NCI-H2196 (cell line): ENCODE measurements around the gene MCF2L.
A peak's percentile ranks its signal among the peaks of the same experiment; 100 is the strongest.

ENCODE experiments used
- DNase-seq: peaks from one replicate; lab custom pipeline; 2025; ENCODE audit not compliant: unreplicated experiment; lab: John Stamatoyannopoulos, UW

The MCF2L gene

DNA sequence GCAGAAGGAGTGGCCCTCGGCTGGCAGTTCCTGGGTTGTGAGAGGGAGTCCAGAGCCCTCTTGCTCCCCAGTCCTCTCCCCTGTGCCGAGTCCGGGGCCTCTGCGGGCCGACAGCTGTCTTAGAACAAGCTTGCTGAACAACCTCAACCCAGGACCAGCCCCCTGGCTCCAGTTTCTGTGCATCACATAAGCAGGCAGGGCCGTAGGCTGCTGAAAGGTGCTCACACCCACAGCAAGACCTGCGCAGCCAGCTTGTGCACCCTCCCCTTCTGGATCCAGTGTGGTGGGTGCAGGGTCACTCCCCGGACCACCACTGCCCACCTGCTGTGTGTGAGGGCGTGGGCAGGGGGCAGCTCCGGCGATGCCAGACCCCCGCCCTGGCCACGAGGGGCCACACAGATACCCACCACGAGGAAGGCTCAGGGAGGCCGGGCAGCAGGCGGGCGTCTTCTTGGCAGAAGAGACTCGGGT is 111.4 kb downstream of the MCF2L start:
- no peak for DNase-seq

DNA sequence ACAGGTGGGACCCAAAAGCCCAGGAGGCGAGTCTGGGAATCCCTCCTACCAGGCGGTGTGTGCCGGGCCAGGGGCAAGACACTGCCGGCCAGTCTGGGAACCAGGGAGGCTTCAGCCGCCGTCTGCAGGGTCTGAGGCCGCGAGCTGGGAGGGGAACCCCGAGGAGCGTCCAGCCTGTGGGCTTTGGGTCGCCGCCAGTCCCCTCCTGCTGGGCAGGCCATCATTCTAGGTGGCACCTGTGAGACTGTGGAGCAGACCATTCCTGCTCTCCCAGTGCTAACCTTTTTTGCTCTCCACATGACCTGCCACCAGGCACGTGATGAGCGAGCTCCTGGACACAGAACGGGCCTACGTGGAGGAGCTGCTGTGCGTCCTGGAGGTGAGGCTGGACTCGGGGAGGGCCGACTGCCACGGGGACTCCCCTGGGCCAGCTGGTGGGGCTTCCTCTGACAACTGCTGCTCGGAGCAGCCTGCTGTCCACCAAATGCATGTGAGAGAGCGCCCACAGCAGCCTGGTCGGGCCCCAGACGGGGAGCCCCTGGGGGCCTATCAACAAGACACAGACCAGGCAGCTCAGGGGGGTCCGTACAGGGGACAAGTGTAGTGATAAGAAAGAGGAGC is 112.0 kb downstream of the MCF2L start:
- DNase-seq, result no peak

DNA sequence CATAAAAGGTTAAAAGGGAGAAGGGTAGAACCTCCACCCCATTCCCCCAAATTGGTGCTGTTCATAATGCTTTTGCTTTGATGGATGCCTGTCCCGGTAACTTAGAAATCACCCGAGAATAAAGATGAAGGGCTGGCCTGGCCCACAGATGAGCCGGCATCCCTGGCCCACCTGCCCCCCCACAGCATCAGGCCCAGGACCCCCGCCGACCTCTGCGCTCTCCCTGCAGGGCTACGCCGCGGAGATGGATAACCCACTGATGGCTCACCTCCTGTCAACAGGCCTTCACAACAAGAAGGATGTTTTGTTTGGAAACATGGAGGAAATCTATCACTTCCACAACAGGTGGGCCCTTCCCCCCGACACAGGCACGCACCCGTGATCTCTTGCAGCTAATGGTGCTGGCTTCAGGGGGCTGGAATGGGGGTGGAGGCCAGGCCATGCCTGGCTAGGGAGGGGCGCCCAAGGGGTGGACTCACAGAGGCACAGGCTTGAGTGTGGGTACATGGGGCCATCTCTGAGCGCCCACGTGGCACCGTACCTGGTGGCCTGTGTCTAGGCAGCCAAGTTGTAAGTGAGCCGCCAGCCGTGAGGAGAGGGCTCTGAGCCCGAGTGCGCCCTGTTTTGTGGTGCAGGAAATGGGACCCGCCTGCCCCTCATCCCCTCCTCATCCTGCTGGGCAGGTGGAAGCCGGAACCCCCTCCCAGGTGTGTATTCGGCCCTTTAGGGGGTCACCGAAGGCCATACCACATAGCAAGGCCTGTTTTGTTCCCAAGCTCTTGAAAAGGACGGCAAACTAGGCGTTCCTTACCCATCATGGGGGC is 113.4 kb downstream of the MCF2L start:
- DNase-seq, result no peak

DNA sequence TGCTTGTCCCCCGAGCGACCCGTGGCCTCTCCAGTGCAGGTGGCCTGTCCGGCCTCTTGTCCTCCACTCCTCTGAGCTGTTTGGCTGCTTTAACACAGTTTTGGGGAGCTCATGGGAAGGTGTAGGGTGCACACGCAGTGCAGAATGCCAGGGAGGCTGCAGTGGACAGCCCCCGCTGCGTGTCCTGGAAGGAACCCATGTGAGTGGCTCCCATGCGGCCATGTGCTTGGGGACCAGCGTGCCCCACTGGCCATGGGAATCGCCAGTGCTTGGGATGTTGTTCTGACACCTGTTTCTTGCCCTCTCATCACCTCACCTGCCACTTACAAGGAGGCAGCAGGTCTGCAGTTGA is 114.0 kb downstream of the MCF2L start:
- no peak for DNase-seq

DNA sequence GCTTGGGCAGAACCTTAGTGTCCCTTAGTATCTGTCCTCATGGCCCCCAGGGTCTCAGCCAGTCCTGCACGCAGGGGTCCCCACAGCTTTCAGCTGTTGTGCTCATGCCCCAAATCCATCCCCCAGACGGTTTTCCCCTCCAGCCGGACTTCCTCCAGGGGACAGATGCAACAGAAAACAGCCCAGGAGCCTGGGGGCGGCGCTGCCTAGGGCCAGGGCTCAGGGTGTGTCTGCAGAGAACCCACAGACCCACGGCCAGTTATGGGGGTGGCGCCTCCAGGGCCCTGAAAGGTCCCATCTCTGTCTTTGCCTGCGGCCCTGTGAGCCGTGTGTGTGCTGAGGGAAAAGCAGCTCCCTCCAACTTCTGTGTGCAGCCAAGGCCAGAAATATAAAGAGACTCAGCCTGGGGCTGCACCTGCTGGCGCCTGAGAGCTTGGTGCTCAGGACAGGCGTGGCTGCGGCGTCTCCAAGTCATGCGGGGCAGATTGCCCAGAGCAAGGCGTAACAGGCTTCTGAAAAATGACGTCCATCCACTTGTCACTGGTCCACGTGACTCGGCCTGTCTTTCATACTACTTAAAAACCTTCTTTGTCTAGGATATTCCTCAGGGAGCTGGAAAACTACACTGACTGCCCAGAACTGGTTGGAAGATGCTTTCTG is 114.5 kb downstream of the MCF2L start:
- peak; percentile 78 for DNase-seq

- no peak for DNase-seq
These were observed 115.3 kb downstream of the MCF2L start for GRCh38 chr13:113084094-113084942.

DNA sequence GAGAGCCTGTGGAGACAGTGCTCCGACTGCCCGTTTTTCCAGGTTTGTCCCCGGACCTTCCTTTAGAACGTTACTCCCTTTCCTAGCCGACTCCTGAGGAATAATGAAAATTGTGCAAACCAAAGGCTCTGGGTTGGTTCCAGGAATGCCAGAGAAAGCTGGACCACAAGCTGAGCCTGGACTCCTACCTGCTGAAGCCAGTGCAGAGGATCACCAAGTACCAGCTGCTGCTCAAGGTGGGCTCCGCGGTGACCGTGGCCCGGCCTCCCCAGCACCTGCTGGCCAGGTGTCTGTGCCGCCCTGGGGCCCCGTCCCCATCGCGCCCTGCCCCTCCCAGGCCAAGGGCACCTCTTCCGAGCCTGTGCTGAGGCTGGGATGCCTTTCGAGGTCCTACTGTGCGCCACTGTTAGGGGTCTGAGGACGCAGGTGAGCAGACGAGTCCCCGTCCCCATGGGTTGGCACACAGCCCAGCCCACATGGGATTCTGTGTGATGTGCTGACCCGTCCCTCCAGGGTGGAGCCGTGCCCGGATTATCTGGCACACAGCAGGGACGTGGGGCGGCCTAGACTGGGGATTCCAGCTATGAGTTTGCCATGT is 116.0 kb downstream of the MCF2L start:
- DNase-seq, result no peak

DNA sequence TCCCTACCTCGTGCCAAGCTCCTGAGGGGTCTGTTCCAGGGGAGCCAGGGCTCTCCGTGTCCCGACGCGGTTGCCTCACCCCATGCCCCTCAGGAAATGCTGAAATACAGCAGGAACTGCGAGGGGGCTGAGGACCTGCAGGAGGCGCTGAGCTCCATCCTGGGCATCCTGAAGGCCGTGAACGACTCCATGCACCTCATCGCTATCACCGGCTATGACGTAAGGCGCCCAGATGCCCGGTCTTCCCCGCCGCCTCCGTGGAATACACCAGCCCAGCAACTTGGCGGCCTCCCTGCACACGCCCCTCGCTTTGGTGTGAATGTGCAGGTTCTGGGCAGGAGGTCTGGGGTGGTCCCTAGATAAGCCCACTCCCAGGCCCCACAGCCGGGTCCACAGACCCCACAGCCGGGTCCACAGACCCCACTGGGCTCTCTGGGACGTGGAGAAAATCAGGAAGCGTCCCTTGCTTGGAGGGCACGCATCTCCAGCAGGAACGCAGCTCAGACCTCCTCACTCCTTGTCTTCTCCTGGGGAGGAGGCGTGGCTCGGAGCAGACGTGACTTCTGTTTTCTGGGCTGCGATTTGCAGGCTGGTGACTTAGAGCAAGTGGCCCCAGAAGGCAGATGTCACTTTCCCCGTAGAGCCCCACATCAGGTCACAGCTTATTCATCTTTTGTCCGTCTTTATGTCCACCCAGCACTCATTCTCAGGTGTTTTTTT is 117.2 kb downstream of the MCF2L start:
- no peak for DNase-seq

DNA sequence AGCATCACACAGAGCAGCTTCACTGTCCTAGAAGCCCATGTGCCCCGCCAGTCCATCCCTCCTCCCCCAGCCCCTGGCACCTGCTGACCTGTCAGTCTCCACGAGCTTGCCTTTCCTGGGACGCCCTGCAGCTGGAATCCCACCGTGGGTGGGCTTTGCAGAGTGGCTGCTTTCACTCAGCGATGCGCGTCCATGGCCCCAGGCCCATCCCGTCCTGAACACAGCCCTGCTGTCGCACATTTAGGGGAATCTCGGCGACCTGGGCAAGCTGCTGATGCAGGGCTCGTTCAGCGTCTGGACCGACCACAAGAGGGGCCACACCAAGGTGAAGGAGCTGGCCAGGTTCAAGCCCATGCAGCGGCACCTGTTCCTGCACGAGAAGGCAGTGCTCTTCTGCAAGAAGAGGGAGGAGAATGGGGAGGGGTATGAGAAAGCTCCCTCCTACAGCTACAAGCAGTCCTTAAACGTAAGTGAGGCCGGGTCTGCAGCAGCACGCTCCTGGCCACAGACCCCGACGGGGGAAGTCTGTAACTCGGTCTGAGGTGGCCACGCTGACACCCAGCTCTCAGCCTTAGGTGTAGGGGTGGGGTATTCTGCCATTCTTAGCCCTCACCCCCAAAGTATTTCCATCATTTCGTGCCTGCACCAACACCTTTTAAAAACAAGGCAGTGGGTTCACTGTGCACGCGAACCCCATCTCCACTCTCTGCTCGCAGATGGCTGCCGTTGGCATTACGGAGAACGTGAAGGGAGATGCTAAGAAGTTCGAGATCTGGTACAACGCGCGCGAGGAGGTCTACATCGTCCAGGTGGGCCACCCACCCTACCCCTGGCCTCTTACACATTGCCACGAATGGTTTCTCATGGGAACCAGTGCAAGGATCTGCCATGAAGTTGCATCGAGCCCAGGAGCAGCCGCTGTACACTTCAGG is 118.2 kb downstream of the MCF2L start:
- DNase-seq, result no peak

DNA sequence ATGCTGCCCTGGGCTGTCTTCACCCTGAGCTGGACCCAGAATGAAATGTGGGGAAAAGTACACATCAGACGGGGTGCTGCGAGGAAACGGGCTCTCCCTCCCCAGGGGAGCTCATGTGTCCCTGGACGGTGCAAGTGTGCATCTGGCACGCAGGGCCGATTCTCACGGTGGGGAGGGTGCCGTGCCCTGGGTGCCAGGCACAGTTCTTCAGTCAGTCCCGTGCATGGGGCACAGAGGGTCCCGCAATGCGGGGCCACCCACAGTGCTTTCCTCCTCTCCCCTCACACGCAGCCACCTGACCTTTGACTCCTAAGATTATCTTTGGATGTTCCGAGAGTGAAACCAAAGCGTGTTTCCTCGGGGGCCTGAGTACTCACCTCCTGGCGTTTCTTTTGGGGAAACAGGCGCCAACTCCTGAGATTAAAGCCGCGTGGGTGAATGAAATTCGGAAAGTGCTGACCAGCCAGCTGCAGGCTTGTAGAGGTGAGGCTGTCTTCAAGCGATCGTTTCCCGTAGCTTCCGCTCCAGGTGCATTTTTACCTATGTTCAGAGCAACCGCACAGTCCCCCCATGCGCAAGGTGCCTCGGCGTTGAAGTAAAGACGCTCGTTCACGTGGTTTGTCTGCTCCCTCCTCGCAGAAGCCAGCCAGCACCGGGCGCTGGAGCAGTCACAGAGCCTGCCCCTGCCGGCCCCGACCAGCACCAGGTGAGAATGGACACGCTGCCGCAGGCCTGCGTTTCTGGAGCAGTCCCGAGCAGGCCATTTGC is 119.1 kb downstream of the MCF2L start:
- no peak for DNase-seq

GRCh38 chr13:113088691-113089020 is 119.6 kb downstream of the MCF2L start:
- no peak for DNase-seq

DNA sequence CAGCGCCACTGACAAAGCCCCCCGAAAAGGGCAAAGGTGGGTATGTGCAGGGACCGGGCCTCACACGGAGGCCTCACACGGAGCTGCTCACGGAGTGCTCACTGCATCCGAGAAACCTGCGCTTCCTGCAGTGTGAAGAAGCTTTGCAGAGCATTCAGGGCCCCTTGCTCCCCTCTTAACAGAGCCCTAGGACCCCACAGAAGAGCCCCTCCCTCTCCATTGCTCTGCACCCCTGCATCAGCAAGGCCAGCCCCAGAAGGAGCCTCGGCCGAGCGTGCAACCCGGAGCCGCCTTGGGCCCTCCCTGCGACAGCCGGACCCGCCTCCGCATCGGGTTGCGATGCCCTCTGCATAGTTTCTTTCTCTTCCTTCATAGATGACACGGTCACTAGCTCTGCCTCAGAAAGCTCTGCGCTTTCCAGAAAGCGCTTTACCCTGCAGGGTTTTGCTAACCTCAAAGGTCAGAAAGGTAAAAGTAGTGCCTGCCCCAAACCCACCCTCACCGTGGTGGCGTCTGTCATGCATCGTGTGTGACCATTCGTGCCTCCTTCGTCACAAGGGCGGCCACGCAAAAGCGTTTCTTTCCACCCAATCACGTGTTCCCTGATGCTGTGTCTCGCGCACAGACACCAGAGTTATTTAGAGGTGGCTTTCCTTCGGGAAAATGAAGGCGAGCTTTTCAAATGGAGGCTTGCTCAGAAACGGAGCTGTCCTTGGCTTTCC is 120.8 kb downstream of the MCF2L start:
- no peak for DNase-seq

GRCh38 chr13:113090415-113090770 is 121.4 kb downstream of the MCF2L start:
- no peak for DNase-seq

GRCh38 chr13:113090806-113091205 is 121.8 kb downstream of the MCF2L start:
- no peak for DNase-seq

DNA sequence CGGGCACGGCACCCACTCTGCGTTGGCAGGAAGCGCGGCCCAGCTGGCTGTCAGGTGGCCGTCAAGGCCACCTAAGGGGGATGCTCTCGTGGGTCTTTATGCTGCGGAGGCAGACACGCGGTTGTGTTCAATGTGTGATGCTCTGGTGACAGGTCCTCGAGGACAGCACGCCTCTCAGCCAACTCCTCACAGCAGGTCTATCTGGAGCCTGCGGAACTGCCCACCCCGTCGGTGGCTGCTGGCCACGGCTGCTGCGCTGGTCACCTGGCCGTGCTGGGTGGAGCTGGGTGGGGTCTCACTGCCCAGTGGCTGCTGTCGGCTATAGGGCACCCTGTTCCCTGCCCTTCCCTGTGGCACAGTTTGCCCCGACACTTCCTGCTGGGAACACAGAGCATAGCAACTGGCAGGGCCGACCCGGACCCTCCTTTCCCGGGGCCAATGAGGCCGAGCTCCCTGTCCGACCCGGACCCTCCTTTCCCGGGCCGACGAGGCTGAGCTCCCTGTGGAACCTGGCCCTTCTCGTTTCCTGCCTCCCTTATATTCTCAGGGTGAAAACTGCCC is 122.3 kb downstream of the MCF2L start:
- DNase-seq, result no peak

GRCh38 chr13:113091891-113092775 is 123.1 kb downstream of the MCF2L start:
- DNase-seq, result no peak
